HG02588 (cell line): ENCODE data around the gene SKIL.

Experiments used
- ATAC-seq: cut with Tn5 transposase; IDR thresholded peaks from one replicate; pipeline ENCODE4 v1.9.1; 2021; ENCODE audit warnings: mild to moderate bottlenecking, moderate library complexity; ENCODE audit not compliant: unreplicated experiment

SKIL gene

DNA sequence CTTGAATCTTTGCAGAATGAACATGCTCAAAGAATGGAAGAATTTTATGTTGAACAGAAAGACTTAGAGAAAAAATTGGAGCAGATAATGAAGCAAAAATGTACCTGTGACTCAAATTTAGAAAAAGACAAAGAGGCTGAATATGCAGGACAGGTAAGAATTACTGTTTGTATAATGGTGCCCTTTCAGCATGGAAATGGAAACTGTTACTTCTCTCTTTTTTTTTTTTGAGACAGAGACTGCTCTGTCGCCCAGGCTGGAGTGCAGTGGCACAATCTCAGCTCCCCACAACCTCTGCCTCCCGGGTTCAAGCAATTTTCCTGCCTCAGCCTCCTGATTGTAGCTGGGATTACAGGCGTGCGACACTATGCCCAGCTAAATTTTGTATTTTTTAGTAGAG, 33.6 kb downstream of the SKIL start:
- ATAC-seq = no peak

DNA sequence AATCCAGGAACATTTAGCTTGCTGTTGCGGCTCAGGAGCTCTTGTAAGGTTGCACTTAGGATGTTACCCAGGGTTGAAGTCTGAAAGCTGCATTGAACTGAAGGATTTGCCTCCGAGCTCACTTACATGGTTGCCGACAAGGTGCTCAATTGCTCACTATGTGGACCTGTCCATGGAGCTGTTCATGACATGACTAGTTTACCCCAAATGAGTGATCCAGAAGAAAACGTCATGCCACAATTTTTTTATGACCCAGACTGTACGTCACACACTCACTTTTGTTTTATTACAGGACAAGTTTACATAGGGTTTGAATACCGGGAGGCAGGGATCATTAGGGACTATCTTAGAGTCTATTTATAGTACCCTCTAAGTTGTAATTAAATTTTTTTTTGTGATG, 40.2 kb downstream of the SKIL start:
- ATAC-seq = no peak

DNA sequence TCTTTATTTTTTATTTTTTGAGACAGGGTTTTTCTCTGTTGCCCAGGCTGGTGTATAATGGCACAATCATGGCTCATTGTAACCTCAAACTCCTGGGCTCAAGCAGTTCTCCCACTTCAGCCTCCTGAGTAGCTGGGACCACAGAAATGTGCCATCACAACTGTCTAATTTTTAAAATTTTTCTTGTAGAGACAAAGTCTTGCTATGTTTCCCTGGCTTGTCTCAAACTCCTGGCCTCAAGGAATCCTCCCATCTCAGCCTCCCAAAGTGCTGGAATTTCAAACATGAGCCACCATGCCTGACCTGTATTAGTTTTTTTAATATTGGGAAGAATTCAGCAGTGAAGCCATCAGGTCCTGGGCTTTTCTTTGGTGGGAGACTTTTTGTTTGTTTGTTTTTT, 47.6 kb downstream of the SKIL start:
- ATAC-seq = no peak

DNA sequence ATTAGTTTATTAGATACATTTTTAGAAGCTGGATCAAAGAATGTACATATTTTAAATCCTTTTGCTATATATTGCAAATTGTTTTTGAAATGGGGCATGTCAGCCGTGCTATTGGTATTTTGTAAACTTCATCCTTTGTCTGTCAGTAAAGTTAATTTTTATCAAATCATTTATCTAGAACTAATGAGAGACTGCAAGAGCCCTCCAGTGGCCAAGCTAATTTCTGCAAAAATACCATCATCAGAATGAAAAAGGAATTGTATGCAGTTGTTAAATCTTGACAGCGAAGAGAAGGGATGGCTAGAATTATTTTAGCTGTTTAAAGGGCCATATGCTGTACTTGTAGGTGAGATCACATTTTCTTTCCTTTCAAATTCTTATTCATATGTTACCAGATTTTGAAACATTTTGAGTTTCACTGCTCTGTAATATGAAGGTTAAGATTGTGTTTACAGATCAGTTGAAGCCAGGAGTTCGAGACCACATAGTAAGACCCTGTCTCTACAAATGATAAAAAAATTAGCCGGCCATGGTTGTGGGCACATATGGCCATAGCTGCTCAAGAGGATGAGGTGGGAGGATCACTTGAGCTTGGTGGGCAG, 53.0 kb downstream of the SKIL start:
- ATAC-seq = no peak

DNA sequence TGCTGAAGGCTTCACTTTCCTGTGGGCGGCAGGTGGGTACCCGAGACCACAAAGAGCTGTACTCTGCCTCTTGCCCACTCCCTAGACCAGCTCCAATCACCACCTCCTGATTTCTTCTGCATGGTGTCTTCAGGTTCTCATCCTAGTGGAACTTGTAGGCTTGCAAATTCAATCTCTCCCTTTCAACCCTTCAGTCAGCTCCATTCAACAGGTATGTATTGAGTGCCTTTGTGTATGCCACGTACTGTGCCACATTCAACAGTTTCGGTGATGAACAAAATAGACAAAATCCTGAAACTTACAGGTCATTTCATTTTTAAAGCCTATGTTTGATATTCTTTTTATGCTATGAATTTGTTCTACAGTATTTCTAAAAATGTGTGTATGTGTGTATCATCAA, 55.8 kb downstream of the SKIL start:
- ATAC-seq = no peak

DNA sequence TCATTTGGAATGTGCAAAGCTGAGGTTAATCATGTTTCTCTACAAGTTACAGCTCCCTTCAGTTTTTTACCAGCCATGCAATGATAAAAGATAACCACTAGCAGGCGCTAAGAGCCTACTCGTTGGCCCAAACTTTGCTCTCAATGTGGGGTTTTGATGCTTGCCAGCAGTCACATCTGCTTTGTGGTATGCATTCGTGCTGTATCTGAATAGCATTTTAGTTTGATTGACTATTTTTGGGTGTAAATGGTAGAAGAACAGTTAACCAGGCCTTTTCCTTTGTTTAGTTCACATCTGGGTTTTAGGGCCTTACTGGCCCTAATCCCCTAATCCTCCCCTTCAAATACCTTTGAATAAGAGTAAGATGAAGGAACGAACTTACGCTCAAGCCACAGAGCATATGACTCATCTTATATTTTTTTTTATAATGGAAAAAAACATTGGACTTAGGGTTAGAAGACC, 56.7 kb downstream of the SKIL start:
- no peak for ATAC-seq

DNA sequence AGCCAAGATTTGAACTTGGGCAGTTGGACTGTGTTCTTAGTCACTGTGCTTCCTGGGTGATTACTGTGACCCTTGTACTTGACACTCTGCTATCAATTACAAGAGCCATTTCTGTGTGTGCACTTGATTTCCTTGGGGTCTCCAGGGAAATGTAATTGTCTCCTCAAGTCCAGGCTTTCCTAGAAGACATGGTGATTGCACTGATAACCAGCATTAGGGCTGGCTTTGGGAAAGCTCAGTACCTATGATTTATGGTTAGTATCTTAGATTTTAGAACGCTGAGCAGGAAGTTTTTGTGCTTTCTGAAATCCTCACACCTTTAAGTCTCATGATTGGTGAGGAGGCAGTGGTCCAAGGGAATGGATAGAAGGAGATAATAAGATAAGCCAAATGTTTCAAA, 59.6 kb downstream of the SKIL start:
- no peak for ATAC-seq

DNA sequence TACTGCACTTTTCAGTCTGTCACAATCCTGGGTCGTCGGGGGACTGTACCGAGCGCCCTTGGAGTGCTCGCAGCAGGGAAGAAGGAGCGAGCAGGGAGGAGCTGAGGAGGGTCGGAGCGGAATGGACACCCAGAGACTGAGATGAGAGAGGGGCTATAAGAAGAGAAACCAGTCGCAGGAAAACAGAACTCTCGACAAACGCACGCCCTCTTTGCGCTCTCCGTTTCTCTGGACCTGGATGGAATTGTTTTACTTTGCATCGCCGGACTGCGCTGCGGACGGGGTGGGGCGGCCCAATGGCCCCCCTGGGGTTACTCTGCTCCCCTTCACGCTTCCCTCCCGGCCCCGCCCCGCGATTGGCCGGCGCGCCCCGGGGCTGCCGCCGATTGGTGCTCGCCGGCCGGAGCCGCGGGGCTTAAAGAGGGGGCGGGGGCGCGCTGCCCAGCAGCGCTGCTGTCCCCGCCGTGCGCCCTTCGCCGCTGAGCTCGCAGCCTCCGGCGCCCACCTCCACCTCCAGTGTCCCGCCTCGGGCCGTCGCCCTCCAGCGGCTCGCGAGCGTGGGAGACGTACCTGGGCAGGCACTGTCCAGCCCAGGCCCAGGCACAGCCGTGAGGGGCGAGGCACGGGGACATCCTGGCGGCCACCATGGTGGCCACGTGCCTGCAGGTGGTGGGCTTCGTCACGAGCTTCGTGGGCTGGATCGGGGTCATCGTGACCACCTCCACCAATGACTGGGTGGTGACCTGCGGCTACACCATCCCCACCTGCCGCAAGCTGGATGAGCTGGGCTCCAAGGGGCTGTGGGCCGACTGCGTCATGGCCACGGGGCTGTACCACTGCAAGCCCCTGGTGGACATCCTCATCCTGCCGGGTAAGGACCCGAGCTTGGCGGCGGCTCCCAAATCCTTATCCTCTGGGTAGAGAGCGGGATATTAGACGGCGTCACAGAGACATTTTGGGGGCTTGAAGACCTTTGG, 61.2 kb downstream of the SKIL start, which contains the start of gene CLDN11:
Gene CLDN11, plus strand, starts transcription at position 447 of the 977 bp plus-strand sequence. Its CDS starts 199 bp downstream, at position 646.
- ATAC-seq = no peak

DNA sequence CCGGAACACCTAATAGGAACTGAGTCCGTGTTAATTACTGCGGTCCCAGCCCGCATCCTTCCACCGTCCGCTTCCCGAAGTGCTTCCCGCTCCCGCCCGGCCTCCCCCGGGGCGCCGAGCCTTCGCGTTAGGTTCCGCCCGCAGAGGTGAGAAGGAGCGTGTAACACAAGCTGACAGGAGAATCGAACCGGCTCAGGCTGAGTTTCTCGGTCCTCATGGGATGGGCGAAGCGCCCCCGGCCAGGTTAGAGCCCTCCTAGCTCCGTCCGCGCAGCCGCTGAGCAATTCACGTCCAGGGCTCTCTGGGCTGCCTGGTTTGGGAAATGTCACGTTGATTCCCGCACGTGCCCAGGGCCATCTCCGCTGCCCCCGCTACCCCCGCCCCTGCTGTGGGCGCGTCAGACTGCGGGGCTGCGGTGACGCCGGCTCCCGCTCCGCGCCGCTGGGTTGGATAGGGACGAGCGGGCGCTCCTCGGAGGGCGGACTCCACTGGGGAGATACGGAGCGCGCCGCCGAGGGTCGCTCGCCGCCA, 62.1 kb downstream of the SKIL start:
- no peak for ATAC-seq

DNA sequence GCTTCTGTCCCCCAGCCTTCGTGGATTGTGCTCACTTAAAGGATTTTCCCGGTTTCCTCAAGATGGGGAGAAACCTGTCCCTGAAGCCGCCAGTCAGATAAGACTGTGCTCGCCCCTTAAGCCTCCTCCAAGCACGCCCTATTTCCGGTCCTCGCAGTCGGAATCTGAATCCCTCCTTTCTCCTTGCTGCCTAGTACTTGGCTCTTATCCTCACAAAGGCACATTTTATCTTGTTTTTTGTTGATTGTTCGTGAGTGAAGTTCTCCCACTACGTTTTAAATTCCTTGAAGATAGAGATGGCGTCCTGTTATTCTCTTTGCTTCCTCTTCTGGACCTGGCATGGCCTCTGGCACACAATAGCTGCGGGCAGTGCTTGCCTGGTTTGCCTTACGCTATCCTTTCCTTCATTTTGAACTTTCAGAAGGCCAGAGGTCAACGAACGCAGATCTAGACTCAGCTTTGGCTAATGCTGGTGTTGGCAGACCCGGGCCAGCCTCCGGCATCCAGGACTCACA, 62.8 kb downstream of the SKIL start:
- no peak for ATAC-seq

DNA sequence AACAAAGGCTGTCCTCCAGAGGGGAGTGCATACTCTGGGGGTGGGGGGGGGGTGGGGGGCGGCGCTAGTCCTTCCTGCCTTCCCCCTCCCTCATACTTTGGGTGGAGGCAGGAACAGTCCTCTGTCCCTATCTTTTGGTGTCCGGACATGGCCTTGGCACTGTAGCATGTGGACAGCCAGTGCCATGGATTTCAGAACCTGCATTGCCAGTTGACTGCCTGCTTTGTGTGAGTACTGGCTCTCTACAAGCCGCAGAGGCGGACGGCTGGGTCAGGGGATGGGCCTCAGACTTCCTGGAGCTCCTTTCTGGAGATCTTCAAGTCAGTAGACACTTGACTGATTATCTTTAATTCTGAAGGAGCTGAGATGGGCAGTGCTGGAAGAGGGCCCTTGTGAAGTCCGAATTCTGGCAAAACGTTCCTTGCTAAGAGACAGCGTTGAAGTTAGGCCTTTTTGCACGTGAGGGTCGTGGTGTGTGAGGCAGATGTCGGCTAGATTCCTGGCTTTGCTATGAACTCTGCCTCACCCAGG, 63.7 kb downstream of the SKIL start:
- ATAC-seq = no peak

DNA sequence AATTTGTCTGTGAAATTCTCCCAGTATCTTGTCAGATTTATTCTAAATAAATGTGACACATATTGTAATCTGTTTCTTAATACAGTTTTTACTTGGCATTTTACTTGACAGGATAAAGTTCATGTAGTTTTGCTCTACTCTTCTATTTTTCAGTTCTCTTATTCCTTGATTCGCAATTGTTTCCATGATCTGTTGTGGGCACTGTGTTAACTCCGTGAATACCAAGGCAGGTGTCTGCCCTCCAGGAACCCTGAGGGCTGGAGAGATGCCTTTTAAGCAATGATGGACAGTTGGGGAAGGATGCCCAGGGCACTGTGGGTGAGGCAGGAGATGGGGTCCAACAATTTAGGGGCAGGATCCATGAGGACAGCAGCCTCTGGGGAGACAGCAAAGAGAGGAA, 64.2 kb downstream of the SKIL start:
- ATAC-seq = no peak

DNA sequence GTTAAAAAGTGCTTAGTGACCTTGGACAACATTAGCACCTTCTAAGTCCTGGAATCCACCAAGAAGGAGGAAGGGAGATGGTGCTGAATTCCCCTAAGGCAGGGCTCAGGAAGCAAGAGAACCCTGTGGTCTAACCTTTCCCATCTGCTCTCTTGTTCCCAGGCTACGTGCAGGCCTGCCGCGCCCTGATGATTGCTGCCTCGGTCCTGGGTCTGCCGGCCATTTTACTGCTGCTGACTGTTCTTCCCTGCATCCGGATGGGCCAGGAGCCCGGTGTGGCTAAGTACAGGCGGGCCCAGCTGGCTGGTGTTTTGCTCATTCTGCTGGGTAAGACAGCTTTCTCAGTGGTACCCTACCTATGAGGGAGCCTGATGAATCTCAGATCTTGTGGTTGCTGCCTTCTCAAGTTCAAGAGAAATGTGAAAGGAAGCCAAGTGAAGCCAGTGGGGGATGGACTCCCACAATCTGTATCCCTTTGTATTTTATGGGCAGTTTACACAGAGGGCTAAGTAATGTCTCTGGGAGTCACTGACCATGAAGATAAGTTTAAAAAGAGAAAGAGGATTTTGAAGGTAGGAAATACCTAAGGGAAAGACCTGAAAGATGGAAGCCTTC, 65.6 kb downstream of the SKIL start:
- ATAC-seq = no peak

DNA sequence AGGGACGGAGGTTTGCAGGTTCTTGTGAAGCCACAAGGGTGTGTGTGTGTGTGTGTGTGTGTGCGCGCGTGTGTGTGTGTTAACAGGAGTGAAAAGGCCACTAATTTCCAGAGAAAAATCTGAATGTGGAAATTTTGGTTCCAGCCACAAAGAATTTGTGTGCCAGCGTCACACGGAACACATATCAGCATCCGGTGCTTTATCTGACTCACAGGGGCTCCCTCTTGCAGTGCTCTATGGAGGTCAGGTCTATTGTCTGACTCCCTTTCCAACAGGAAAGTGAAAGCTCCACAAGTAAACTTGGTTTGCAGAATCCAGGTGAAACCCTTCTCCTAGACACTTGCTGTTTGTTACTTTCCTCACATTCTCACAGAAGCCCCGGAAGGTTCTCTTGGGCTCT, 67.4 kb downstream of the SKIL start:
- ATAC-seq = no peak

DNA sequence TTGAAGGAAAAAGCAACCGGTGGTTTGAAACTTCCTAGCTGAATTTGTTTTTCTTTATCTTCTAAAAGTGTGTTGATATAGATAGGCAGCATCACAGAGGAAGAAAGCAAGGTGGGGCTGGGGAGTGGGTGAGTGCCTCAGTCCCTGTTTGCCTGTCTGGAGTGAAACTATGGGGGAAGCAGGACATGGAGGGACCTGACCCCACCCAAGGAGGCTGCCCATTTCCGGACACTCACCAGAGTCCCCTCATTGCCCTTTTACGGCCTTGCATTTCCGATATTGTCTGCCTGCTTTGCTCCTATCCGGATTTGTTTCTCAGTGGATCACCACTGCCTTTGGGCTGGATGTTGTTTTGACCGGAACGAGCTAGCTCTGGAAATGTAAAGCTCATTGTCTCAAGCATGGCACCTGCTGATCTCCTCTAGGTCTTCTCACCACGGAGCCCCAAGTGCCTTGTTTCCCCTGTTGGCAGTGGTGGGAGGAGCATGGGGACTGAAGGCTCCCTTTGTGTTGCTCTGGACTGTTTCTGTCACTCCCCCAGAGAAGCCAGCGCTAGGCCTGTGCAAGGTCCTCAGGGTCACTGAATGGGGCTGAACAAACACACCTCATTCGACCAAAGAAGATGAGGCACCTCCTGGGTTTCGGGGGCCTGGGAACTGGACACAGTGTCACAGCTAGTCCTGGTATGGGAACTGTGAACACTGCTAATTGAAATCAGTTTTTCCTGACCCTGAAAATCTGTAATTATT, 68.2 kb downstream of the SKIL start:
- no peak for ATAC-seq

DNA sequence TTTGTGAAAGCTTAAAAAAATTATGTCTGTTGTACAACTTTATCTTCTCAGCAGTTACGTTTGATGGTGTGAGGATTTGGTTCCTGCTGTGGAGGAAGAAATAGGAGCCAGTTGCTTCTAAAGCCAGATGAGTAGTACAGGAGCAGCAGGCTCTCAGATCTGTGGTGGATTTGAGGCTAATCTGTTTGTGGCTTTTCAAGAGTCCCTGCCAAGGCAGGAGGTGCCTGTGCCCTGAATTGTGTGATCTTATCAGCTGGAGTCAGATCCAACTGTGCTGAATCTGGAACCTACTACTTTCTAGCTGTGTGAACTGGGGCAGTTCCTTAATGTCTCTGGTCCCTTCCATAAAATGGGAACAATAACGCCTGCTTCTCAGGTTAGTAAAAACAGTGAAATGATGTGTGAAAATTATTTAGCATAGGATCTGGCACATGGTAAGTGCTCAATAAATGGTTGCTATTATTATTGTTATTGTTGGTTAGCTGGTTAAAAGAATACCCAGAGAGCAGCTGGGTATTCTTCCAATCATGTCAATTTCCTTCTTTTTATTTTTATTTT, 68.8 kb downstream of the SKIL start:
- no peak for ATAC-seq

DNA sequence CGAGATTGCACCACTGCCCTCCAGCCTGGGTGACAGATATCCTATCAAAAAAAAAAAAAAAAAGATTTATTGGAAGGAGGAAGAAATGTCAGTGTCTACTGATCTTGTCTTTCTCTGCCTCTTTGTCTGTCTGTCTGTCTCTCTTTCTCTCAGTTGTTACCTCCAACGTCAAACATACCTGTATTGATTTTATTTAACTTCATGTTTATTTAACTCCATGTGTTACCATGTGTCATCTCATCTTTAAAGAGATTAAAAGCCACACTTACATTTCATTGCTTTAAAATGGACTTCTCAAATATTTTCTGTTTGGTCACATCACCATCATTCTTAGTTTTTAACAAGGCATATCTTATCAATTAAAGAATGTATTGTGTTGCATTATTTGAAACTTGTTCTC, 70.6 kb downstream of the SKIL start:
- ATAC-seq = no peak

DNA sequence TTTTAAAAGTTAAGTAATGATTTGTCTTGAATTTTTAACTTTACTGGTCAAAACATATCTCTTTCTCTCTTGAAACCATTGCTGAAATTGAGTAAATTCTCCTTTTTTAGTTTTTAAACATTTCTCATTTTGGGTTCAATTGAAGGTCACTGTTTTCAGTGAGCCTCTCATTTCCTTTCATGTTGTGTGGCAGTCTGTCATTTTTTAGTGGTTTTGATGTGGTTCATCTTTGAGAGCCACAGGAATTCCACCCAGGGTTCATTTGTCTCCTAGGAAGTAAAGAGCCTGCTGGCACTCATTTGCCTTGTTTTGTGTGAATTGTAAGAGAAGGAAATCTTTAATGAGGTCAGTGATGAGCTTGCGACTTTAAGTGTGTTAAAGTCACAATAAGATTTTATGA, 71.5 kb downstream of the SKIL start:
- no peak for ATAC-seq

DNA sequence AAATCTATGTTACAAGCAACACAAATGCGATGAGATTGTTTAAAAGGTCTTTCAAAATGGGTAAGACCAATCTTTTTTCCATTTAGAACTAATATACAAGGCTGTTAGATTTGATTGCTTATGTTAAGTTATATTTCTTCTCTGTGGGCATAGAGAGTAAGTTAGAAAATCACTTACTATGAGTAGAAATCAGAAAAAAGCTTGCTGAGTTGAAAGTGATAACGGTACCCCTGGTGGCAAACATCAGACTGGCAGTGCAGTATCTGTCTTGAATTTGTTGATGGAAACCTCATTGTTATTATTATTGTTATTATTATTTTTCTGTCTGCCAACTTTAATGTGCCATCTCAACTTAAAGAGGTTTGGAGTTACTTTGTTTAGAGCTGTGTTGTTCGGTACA, 73.5 kb downstream of the SKIL start:
- ATAC-seq = no peak

DNA sequence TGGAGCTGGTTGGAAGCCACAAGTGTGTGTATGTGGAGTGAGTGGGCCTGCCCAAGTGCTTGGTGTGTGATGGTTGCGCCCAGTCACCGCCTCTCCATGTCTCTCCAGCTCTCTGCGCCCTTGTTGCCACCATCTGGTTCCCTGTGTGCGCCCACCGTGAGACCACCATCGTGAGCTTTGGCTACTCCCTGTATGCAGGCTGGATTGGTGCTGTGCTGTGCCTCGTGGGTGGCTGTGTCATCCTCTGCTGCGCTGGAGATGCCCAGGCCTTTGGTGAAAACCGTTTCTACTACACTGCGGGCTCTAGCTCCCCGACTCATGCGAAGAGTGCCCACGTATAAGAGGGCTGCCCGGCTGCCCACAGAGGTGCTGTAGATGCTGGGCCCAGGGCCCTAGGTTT, 74.9 kb downstream of the SKIL start:
- no peak for ATAC-seq
